Tibial nerve (tissue), 4 donors: Measurements from ENCODE around the gene PGBD5. TPM values are rescaled to one million over a fixed set of nuclear protein-coding genes. Genes with fewer than 3 reads are reported as not detected.
A peak's percentile ranks its signal among the peaks of the same experiment; 100 is the strongest.
"Not testable (repeated sequence)": the region's sequence is repeated elsewhere in the genome, so short reads cannot be mapped to it uniquely, and the experiment has no call there.

Experiments
- DNase-seq, 2 donors: peaks; one replicate each; pipeline ENCODE4 v3.0.0-alpha.2; 2019; ENCODE audit warnings: low spot score in 2 of 2
- H3K27ac ChIP-seq, 4 donors: fragments of 200-600 bp; sonication (generic) in 3 of 4; one replicate each; pipeline ENCODE4 v1.5.1; 2017 to 2019; ENCODE audit warnings: mild to moderate bottlenecking in 1 of 4
- H3K27me3 ChIP-seq, 2 donors: fragments of 200-600 bp; sonication (generic) in 1 of 2; one replicate each; pipeline versions ENCODE4 v1.5.1 to v1.6.0; 2017 to 2019
- H3K36me3 ChIP-seq, 3 donors: fragments of 200-600 bp; sonication (generic); one replicate each; pipeline ENCODE4 v1.5.1; 2018 to 2019
- H3K4me1 ChIP-seq, 4 donors: fragments of 200-600 bp; sonication (generic) in 3 of 4; one replicate each; pipeline ENCODE4 v1.5.1; 2017 to 2019
- H3K4me3 ChIP-seq, 4 donors: fragments of 200-600 bp; sonication (generic) in 3 of 4; one replicate each; pipeline ENCODE4 v1.5.1; 2017 to 2019; ENCODE audit warnings: mild to moderate bottlenecking in 1 of 4, moderate library complexity in 1 of 4
- H3K9me3 ChIP-seq, 4 donors: fragments of 200-600 bp; sonication (generic) in 3 of 4; one replicate each; pipeline ENCODE4 v1.5.1; 2017 to 2019
- EP300 ChIP-seq, 2 donors: sonication (generic); formaldehyde crosslinking; IDR thresholded peaks; one replicate each; pipeline ENCODE4 v1.6.1; 2017; ENCODE audit warnings: antibody characterized with exemption in 2 of 2, mild to moderate bottlenecking in 1 of 2
- POLR2A ChIP-seq, 2 donors: fragments of 450-650 bp; IDR thresholded peaks; one replicate each; pipeline ENCODE4 v1.6.1; 2017; ENCODE audit warnings: antibody characterized with exemption in 2 of 2, mild to moderate bottlenecking in 2 of 2, moderate library complexity in 2 of 2
- WGBS, 2 donors: methylation state at CpG; one replicate each; pipeline ENCODE4 v1.1.5; 2018; 5-methylcytosine and 5-hydroxymethylcytosine counted together
- total RNA-seq, 4 donors: library from RNA; depleted of rRNA; stranded (reverse); fragments of >200 nt; gene quantifications; one replicate each; pipeline ENCODE4 v1.1.0, GENCODE V29; 2016
- TF ChIP-seq, protein P1 (sequence below), 5 experiments: fragments of 200-600 bp in 3 of 5; fragments of 450-650 bp in 2 of 5; sonication (generic) in 3 of 5; IDR thresholded peaks; one replicate each; pipeline ENCODE4 v1.5.1; 2016 to 2019; ENCODE audit warnings: antibody characterized with exemption in 5 of 5, mild to moderate bottlenecking in 3 of 5, moderate library complexity in 2 of 5

Gene PGBD5
- total RNA-seq = 1 to 10 TPM; 1.4 to 5.1 (median 2.2) TPM

DNA sequence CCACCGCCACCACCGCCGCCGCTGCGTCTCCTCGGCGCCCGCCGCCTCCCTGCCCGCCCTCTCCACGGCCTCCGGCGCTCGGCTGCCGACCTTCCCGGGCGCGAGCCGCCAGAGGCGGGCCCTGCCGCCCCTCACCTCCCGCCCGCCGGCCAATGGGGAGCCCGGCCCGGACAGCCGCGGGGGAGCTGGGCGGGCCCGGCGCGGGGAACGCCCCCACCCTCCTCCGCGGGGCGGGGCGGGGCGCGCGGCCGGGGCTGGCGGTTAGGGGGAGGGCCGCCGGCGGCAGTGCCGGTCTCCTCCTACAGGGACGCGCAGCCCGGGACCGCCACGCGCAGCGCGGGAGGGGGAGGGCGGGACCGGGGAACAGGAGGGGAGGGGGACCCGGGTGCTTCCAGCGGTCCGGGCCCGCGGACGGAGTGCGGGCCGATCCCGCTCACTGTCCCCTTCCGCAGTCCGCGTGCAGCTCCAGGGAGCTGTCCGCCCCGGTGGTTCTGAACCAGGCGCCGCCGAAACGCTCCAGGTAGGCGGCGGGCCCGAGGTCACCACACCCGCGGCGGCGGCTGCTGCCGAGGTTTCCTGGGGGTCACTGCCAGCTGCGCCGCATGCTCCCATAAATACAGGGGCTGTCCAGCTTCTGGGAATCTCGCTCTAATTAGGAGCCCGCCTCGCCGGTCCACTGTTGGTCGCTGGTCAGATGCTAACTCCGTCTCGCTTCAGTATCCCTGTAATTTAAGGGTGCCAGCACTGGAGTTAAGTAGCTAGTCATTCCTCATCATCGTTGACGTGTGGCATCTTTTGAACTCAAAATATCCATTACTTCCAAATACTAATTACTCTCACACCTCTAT, at the start of gene PGBD5:
Gene PGBD5, minus strand, starts transcription at position 87 of the 848 bp plus-strand sequence. CDS start 404 bp downstream, outside the sequence.
- Histone ChIP-seq H3K4me1 (peaks cover 0 to 20% (median 3%) of the 10 kb centered on the region in 4 donors), H3K27me3 (peaks cover 0 to 58% of the 10 kb centered on the region in 2 donors), H3K9me3 (no peaks in the 10 kb centered on the region), H3K27ac (peak within 1 kb of the TSS in 1 of 4 donors; percentile 58), H3K4me3 (peak within 1 kb of the TSS; percentile 27 to 60 (median 37)), H3K36me3 (no peaks in the 10 kb centered on the region)
- 2 to 4% methylated on average over 21 to 22 of the region's 93 CpGs for WGBS, 2 donors
- TF ChIP-seq EP300 (IDR thresholded peaks at IDR 0.05) (no peak), POLR2A (IDR thresholded peaks at IDR 0.05) (no peak)
- TF ChIP-seq, protein P1, sequence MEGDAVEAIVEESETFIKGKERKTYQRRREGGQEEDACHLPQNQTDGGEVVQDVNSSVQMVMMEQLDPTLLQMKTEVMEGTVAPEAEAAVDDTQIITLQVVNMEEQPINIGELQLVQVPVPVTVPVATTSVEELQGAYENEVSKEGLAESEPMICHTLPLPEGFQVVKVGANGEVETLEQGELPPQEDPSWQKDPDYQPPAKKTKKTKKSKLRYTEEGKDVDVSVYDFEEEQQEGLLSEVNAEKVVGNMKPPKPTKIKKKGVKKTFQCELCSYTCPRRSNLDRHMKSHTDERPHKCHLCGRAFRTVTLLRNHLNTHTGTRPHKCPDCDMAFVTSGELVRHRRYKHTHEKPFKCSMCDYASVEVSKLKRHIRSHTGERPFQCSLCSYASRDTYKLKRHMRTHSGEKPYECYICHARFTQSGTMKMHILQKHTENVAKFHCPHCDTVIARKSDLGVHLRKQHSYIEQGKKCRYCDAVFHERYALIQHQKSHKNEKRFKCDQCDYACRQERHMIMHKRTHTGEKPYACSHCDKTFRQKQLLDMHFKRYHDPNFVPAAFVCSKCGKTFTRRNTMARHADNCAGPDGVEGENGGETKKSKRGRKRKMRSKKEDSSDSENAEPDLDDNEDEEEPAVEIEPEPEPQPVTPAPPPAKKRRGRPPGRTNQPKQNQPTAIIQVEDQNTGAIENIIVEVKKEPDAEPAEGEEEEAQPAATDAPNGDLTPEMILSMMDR (IDR thresholded peaks at IDR 0.05) = no peak
- DNase-seq = peak in 1 of 2 donors; percentile 24

GRCh38 chr1:230474924-230475323, 48.8 kb upstream of the PGBD5 start:
- peaks cover 0 to 25% (median 0%) of the 10 kb centered on the region in 4 donors for H3K9me3 ChIP-seq
- H3K27me3 ChIP-seq, H3K27ac ChIP-seq, H3K4me1 ChIP-seq, H3K36me3 ChIP-seq, DNase-seq, H3K4me3 ChIP-seq: not testable (repeated sequence)
- WGBS, 2 donors = 83 to 85% methylated on average over 5 of the region's 5 CpGs

DNA sequence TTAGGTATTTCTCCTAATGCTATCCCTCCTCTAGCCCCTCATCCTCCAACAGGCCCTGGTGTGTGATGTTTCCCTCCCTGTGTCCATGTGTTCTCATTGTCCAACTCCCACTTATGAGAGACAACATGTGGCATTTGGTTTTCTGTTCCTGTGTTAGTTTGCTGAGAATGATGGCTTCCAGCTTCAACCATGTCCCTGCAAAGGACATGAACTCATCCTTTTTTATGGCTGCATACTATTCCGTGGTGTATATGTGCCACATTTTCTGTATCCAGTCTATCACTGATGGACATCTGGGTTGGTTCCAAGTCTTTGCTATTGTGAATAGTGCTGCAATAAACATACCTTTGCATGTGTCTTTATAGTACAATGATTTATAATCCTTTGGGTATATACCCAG, 44.6 kb upstream of the PGBD5 start:
- WGBS, 2 donors = 88 to 100% methylated on average over 1 of the region's 1 CpG
- H3K4me3 ChIP-seq = not testable (repeated sequence)

DNA sequence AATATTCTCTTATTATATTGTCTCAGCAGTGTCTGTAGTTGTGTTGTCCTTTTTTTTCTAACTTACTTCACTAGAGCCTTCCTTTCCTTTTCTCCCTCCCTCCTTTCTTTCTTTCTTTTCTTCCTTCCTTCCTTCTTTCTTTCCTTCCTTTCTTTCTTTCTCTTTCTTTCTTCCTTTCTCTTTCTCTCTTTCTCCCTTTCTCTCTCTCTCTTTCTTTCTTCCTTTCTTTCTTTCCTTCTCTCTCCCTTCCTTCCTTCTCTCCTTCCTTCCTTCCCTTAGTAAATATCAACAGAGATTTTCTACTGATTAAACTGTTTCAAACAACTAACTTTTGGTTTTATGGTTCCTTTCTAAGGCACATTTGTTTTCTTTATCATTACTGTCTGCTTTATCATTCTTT, 43.1 kb upstream of the PGBD5 start:
- TF ChIP-seq EP300 (IDR thresholded peaks at IDR 0.05) (no peak), POLR2A (IDR thresholded peaks at IDR 0.05) (no peak)
- TF ChIP-seq, protein P1 (IDR thresholded peaks at IDR 0.05) = no peak
- no peaks in the 10 kb centered on the region for H3K4me1 ChIP-seq
- no peaks in the 10 kb centered on the region for H3K36me3 ChIP-seq
- H3K27ac ChIP-seq = no peak overlapping the region
- DNase-seq = no peak
- H3K27me3 ChIP-seq = no peaks in the 10 kb centered on the region
- H3K4me3 ChIP-seq = no peak overlapping the region
- peaks cover 0 to 18% (median 0%) of the 10 kb centered on the region in 4 donors for H3K9me3 ChIP-seq

More for the DNA sequence above, 44.6 kb upstream of the PGBD5 start:
- H3K27ac ChIP-seq, DNase-seq, H3K27me3 ChIP-seq, H3K4me1 ChIP-seq, H3K36me3 ChIP-seq: not testable (repeated sequence)
- H3K9me3 ChIP-seq = peaks cover 0 to 18% (median 0%) of the 10 kb centered on the region in 4 donors

DNA sequence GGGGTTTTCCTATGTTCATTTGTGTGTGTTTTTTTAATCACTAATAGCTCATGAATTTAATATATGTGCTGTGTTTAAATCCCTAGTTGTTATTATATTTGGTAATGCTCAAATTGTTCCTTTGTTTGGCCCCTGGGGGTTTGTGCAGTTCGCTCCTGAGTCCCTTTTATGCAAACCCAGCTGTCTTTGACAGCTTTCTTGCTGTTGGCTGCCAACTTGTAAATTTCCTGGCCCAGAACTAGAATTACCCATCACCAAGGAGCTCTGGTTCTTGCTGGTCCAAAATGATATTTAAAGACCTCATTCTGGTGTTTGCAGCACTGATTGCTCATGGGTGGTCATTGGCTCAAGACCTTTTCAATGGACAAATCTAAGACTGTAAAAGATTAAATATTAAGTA, 39.6 kb upstream of the PGBD5 start:
- Histone ChIP-seq H3K27ac (no peak overlapping the region), H3K4me1 (no peaks in the 10 kb centered on the region), H3K4me3 (no peak overlapping the region), H3K27me3 (no peaks in the 10 kb centered on the region), H3K9me3 (peaks cover 0 to 5% (median 0%) of the 10 kb centered on the region in 4 donors), H3K36me3 (no peaks in the 10 kb centered on the region)
- DNase-seq = no peak
- 61 to 62% methylated on average over 1 of the region's 1 CpG for WGBS, 2 donors
- TF ChIP-seq POLR2A (IDR thresholded peaks at IDR 0.05) = no peak
- TF ChIP-seq, protein P1 (IDR thresholded peaks at IDR 0.05) = no peak
- no peak for TF ChIP-seq EP300 (IDR thresholded peaks at IDR 0.05)

DNA sequence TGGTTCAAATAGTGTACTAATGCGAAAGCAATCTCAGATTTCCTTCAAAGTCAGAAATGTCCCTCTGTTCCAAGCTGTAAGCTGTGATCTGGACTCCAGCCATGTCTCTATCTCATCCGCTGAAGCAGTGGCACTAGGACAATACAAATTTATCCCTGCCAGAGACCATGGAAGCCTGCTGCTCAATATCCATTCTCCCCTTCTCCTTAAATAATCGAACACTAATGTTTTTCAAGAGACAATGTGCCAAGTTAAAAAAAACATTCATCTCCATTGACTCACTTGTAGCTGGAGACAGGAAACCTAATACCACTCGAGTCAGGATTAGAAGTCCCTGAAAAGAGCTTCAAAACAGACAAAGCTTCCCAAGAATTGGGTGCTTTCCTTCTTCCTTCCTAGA, 38.5 kb upstream of the PGBD5 start:
- DNase-seq = no peak
- WGBS, 2 donors = 55 to 63% methylated on average over 4 of the region's 4 CpGs
- no peak overlapping the region for H3K27ac ChIP-seq
- H3K36me3 ChIP-seq = no peaks in the 10 kb centered on the region
- H3K27me3 ChIP-seq = no peaks in the 10 kb centered on the region
- no peak overlapping the region for H3K4me3 ChIP-seq
- TF ChIP-seq, protein P1 (IDR thresholded peaks at IDR 0.05) = no peak
- TF ChIP-seq EP300 (IDR thresholded peaks at IDR 0.05) (no peak), POLR2A (IDR thresholded peaks at IDR 0.05) (no peak)
- peaks cover 0 to under 1% (median 0%) of the 10 kb centered on the region in 4 donors for H3K9me3 ChIP-seq
- H3K4me1 ChIP-seq = no peaks in the 10 kb centered on the region
